Epithelial cell of prostate (primary cell): ENCODE results near the gene PPAN.
A peak's percentile ranks its signal among the peaks of the same experiment; 100 is the strongest.

ENCODE experiments used
- DNase-seq: peaks from one replicate; pipeline ENCODE4 v3.0.0-alpha.2; 2011; ENCODE audit warnings: low read depth, low spot score
- H3K27ac ChIP-seq: fragments of 450-650 bp; 2 replicates; pipeline ENCODE4 v1.5.1; 2017; ENCODE audit warnings: mild to moderate bottlenecking

Gene PPAN

GRCh38 chr19:10106100-10106936 lies at the start of gene PPAN:
TSS of gene PPAN (plus strand) at chr19:10106362. CDS start at chr19:10106395, 33 bp downstream.
- peak within 1 kb of the TSS; percentile 52 for H3K27ac ChIP-seq
- peak; percentile 87 for DNase-seq

GRCh38 chr19:10061717-10062310 lies 44.3 kb upstream of the PPAN start:
- DNase-seq, result no peak
- no peak overlapping the region for H3K27ac ChIP-seq

GRCh38 chr19:10068205-10068604 lies 38.0 kb upstream of the PPAN start:
- H3K27ac ChIP-seq, result no peak overlapping the region
- DNase-seq, result no peak

- H3K27ac ChIP-seq, result no peak overlapping the region
- no peak for DNase-seq
Observed at GRCh38 chr19:10069046-10069445, 37.1 kb upstream of the PPAN start.

- DNase-seq, result no peak
- H3K27ac ChIP-seq, result no peak overlapping the region
Observed at GRCh38 chr19:10070730-10071446, 35.3 kb upstream of the PPAN start.

- DNase-seq, result no peak
- H3K27ac ChIP-seq, result no peak overlapping the region
Observed at GRCh38 chr19:10074153-10074552, 32.0 kb upstream of the PPAN start.

GRCh38 chr19:10076535-10076934 lies 29.6 kb upstream of the PPAN start:
- no peak for DNase-seq
- no peak overlapping the region for H3K27ac ChIP-seq

GRCh38 chr19:10078329-10078728 lies 27.8 kb upstream of the PPAN start:
- no peak for DNase-seq
- H3K27ac ChIP-seq, result no peak overlapping the region

- DNase-seq, result no peak
- no peak overlapping the region for H3K27ac ChIP-seq
Observed at GRCh38 chr19:10079031-10079453, 27.1 kb upstream of the PPAN start.

- DNase-seq, result no peak
- no peak overlapping the region for H3K27ac ChIP-seq
Observed at GRCh38 chr19:10083911-10084310, 22.3 kb upstream of the PPAN start.

- DNase-seq, result no peak
- H3K27ac ChIP-seq, result no peak overlapping the region
Observed at GRCh38 chr19:10084803-10085202, 21.4 kb upstream of the PPAN start.

- H3K27ac ChIP-seq, result no peak within 1 kb of the TSS
Observed at GRCh38 chr19:10085641-10086590, 20.2 kb upstream of the PPAN start, which contains the start of gene SHFL. TSS of gene SHFL (plus strand) at chr19:10086317. CDS start at chr19:10086428, 111 bp downstream.

GRCh38 chr19:10086591-10087192 lies 19.5 kb upstream of the PPAN start:
- DNase-seq, result no peak

More at GRCh38 chr19:10085641-10086590, 20.2 kb upstream of the PPAN start, which contains the start of gene SHFL:
- no peak for DNase-seq

GRCh38 chr19:10087296-10088061 lies 18.7 kb upstream of the PPAN start:
- no peak for DNase-seq
- H3K27ac ChIP-seq, result no peak overlapping the region

More at GRCh38 chr19:10086591-10087192, 19.5 kb upstream of the PPAN start:
- no peak overlapping the region for H3K27ac ChIP-seq

- H3K27ac ChIP-seq, result no peak overlapping the region
- DNase-seq, result no peak
Observed at GRCh38 chr19:10088949-10089554, 17.1 kb upstream of the PPAN start.

GRCh38 chr19:10089801-10090375 lies 16.3 kb upstream of the PPAN start:
- no peak for DNase-seq
- no peak overlapping the region for H3K27ac ChIP-seq

- DNase-seq, result no peak
Observed at GRCh38 chr19:10091370-10091687, 14.8 kb upstream of the PPAN start.

More at GRCh38 chr19:10091370-10091687, 14.8 kb upstream of the PPAN start:
- H3K27ac ChIP-seq, result no peak overlapping the region
